ENCODE data around the gene SYCE1L. TPM values are rescaled to one million over a fixed set of nuclear protein-coding genes. Genes with fewer than 3 reads are reported as not detected.

The SYCE1L gene
- total RNA-seq, 4 donors from 2014 or later = 0.67 to 2.6 (median 1.2) TPM; not detected in 1

DNA sequence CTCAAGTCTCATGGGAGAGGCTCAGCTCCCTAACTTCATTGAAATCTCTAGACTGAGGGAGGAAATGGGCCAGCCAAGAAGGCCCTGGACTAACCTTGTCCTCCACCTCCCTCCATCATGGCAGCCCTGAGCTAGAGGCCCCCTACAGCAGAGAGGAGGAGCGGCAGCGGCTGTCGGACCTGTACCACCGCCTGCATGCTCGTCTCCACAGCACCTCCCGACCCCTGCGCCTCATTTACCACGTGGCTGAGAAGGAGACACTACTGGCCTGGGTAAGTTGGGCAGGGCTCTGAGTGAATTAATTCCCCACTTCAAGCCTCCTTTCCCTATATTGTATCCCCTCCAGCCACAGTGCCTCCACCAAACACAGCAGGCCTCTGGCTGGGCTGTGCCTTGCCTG is 3.8 kb upstream of the SYCE1L start:
- Histone ChIP-seq H3K36me3 (peaks cover 0 to 73% of the 10 kb centered on the region in 2 donors), H3K27me3 (no peaks in the 10 kb centered on the region), H3K4me1 (peaks cover 4 to 23% (median 7%) of the 10 kb centered on the region in 3 donors), H3K4me3 (no peak overlapping the region), H3K27ac (no peak overlapping the region), H3K9me3 (no peaks in the 10 kb centered on the region)
- WGBS, 2 donors (ENCODE audit: low coverage in 1 of 2) = 95% methylated on average over 4 of the region's 8 CpGs; no CpG with 5 or more reads in 1 of the 2 donors
- ATAC-seq = no peak
- no peak for TF ChIP-seq POLR2A (IDR thresholded peaks at IDR 0.05)
- no peak for TF ChIP-seq EP300 (IDR thresholded peaks at IDR 0.05)
- TF ChIP-seq, protein P1, sequence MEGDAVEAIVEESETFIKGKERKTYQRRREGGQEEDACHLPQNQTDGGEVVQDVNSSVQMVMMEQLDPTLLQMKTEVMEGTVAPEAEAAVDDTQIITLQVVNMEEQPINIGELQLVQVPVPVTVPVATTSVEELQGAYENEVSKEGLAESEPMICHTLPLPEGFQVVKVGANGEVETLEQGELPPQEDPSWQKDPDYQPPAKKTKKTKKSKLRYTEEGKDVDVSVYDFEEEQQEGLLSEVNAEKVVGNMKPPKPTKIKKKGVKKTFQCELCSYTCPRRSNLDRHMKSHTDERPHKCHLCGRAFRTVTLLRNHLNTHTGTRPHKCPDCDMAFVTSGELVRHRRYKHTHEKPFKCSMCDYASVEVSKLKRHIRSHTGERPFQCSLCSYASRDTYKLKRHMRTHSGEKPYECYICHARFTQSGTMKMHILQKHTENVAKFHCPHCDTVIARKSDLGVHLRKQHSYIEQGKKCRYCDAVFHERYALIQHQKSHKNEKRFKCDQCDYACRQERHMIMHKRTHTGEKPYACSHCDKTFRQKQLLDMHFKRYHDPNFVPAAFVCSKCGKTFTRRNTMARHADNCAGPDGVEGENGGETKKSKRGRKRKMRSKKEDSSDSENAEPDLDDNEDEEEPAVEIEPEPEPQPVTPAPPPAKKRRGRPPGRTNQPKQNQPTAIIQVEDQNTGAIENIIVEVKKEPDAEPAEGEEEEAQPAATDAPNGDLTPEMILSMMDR (IDR thresholded peaks at IDR 0.05) = no peak
- TF ChIP-seq POLR2AphosphoS5 (IDR thresholded peaks at IDR 0.05) = no peak

DNA sequence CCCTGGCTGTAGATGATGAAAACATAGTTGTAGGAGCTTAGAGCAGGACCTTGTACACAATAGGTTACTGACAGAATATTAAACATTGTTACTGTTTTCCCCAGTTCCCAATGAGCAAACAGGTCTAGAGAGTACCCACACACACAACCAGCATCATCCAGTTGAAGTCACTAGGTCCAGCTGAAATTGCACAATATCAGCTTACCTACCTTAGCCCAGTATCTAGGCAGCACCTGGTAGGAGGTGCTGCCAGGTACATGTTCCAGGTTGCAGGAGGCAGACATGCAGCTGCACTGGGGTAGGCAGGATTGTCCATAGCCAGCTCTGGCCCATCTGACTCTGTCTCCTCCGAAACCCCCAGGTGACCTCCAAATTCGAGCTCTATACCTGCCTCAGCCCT is 1.5 kb upstream of the SYCE1L start:
- no peaks in the 10 kb centered on the region for H3K27me3 ChIP-seq
- TF ChIP-seq POLR2AphosphoS5 (IDR thresholded peaks at IDR 0.05) = no peak
- TF ChIP-seq EP300 (IDR thresholded peaks at IDR 0.05) = no peak
- no peak for TF ChIP-seq POLR2A (IDR thresholded peaks at IDR 0.05)
- TF ChIP-seq, protein P1 (IDR thresholded peaks at IDR 0.05) = no peak
- peaks cover 0 to 9% (median under 1%) of the 10 kb centered on the region in 3 donors for H3K4me1 ChIP-seq
- no peaks in the 10 kb centered on the region for H3K9me3 ChIP-seq
- peaks cover 0 to 86% of the 10 kb centered on the region in 2 donors for H3K36me3 ChIP-seq
- 80 to 100% methylated on average over 1 of the region's 2 CpGs for WGBS, 2 donors (ENCODE audit: low coverage in 1 of 2)
- H3K27ac ChIP-seq = no peak overlapping the region
- no peak overlapping the region for H3K4me3 ChIP-seq
- no peak for ATAC-seq

DNA sequence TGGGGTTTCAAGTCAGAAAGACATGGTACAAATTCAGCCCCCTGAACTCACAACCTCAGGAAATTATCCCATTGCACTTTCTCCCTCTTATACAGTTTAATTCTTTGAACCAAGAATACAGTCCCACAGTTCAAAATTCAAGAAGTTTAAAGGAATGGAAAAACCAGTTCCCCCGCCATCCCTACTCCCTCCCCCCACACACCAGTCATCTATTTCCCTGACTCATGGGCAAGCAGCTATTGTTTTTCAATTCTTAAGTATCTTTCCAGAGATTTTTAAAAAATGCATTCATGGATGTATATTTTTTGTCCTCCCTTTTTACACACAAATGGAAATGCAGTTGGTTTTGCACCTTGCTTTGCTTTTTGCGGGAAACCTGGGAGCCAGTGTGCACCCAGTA is 7.3 kb downstream of the SYCE1L start:
- Histone ChIP-seq H3K27ac (no peak overlapping the region), H3K36me3 (peaks cover 0 to 4% of the 10 kb centered on the region in 2 donors), H3K27me3 (peaks cover 4% of the 10 kb centered on the region), H3K9me3 (no peaks in the 10 kb centered on the region), H3K4me1 (no peaks in the 10 kb centered on the region), H3K4me3 (no peak overlapping the region)
- TF ChIP-seq, protein P1 (IDR thresholded peaks at IDR 0.05) = no peak
- TF ChIP-seq POLR2A (IDR thresholded peaks at IDR 0.05) (no peak), POLR2AphosphoS5 (IDR thresholded peaks at IDR 0.05) (no peak), EP300 (IDR thresholded peaks at IDR 0.05) (no peak)
- ATAC-seq = no peak
- 63 to 85% methylated on average over 2 of the region's 2 CpGs for whole genome bisulfite sequencing, 2 donors (ENCODE audit: low coverage in 1 of 2)

DNA sequence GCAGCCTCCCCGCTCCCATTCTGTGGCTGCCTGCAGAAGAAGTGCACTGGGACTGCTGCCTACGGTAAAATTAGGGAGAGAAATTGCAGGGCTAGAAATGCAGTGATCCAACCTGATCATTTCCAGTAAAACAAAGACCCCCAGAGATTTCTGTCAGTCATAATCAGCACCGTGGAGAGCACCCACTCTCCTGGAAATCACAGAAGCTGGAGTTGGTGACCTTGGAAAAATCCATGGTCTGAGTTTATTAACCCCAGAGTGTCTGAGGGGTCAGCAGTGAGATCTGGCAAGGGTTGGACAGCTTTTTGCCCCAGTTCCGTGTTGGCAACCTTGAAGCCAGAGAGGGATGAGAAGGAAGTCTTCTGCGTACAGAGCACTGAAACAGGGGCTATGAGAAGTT is 7.8 kb downstream of the SYCE1L start:
- H3K27ac ChIP-seq = no peak overlapping the region
- TF ChIP-seq POLR2AphosphoS5 (IDR thresholded peaks at IDR 0.05) (no peak), EP300 (IDR thresholded peaks at IDR 0.05) (no peak), POLR2A (IDR thresholded peaks at IDR 0.05) (no peak)
- TF ChIP-seq, protein P1 (IDR thresholded peaks at IDR 0.05) = no peak
- no peaks in the 10 kb centered on the region for H3K9me3 ChIP-seq
- 58 to 64% methylated on average over 3 to 4 of the region's 5 CpGs for WGBS, 2 donors (ENCODE audit: low coverage in 1 of 2)
- no peak for ATAC-seq
- H3K4me3 ChIP-seq = no peak overlapping the region
- peaks cover 0 to 4% (median 0%) of the 10 kb centered on the region in 3 donors for H3K4me1 ChIP-seq
- peaks cover 7% of the 10 kb centered on the region for H3K27me3 ChIP-seq
- peaks cover 0 to 2% of the 10 kb centered on the region in 2 donors for H3K36me3 ChIP-seq

DNA sequence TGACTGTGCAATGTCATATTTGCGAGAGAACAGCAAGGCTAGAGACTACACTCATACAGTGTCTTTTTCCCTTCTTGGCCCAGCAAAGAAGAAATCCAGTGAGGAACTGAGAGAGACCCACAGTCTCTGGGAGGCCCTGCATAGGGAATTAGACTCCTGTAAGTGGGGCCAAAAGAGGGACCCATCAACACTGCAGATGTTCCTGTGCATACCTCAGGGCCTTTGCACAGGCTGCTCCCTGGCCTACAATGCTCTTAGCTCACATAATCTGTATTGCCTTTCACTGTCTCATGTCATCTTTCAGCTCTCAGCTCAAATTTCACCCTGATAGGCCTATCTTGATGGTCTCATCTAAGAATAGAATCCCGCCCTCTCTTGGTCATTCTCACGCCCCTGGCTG is 9.2 kb downstream of the SYCE1L start:
- Histone ChIP-seq H3K36me3 (no peaks in the 10 kb centered on the region), H3K9me3 (no peaks in the 10 kb centered on the region), H3K27me3 (peaks cover 20% of the 10 kb centered on the region), H3K27ac (no peak overlapping the region), H3K4me3 (no peak overlapping the region), H3K4me1 (peaks cover 0 to 18% (median 0%) of the 10 kb centered on the region in 3 donors)
- ATAC-seq = no peak
- TF ChIP-seq POLR2A (IDR thresholded peaks at IDR 0.05) (no peak), POLR2AphosphoS5 (IDR thresholded peaks at IDR 0.05) (no peak), EP300 (IDR thresholded peaks at IDR 0.05) (no peak)
- TF ChIP-seq, protein P1 (IDR thresholded peaks at IDR 0.05) = no peak
- WGBS, 2 donors (ENCODE audit: low coverage in 1 of 2) = 67 to 83% methylated on average over 3 of the region's 3 CpGs

Measured in gastroesophageal sphincter (tissue), 4 donors.